Panc1 (cell line): Measurements from ENCODE around the gene IQCH. TPM values are rescaled to one million over a fixed set of nuclear protein-coding genes. Genes with fewer than 3 reads are reported as not detected.

Experiments
- ATAC-seq: fragments of 200-7000 bp; cut with Tn5 transposase; 2 replicates; pipeline ENCODE4 v1.9.1; 2020; ENCODE audit warnings: mild to moderate bottlenecking, moderate library complexity
- BruUV-seq: library from RNA; stranded (reverse); fragments of 400-500 nt; replicated peaks from 2 replicates; lab custom pipeline; 2021; lab: Mats Ljungman, UMichigan
- CTCF ChIA-PET: fragments of 300-600 bp; sonication (Branson Sonifier 250); formaldehyde crosslinking; loops from one replicate; lab custom pipeline; 2022; ENCODE audit warnings: antibody characterized with exemption; lab: Charles Lee
- POLR2A ChIA-PET: fragments of 300-600 bp; sonication (Branson Sonifier 250); formaldehyde crosslinking; loops from one replicate; lab custom pipeline; 2022; ENCODE audit warnings: antibody characterized with exemption; lab: Charles Lee
- DNase-seq: peaks from one replicate; pipeline ENCODE4 v3.0.0-alpha.2; 2010; ENCODE audit warnings: low read depth, low spot score
- H3K27ac ChIP-seq: 2 replicates; pipeline ENCODE4 v1.5.1; 2011; ENCODE audit warnings: mild to moderate bottlenecking, low read length, inconsistent platforms
- H3K27me3 ChIP-seq: fragments of 200-500 bp; sonication (Bioruptor generic); 2 replicates; pipeline ENCODE4 v1.6.0; 2014; ENCODE audit warnings: low read length, inconsistent platforms; ENCODE audit not compliant: control insufficient read depth, insufficient read depth
- H3K36me3 ChIP-seq: fragments of 200-500 bp; sonication (Bioruptor generic); 2 replicates; pipeline ENCODE4 v1.5.1; 2014; ENCODE audit warnings: inconsistent platforms, mild to moderate bottlenecking, low read length, moderate library complexity; ENCODE audit not compliant: control insufficient read depth, insufficient read depth
- H3K4me1 ChIP-seq: 2 replicates; pipeline ENCODE4 v1.5.1; 2011; ENCODE audit warnings: inconsistent platforms, mild to moderate bottlenecking, low read length, moderate library complexity; ENCODE audit not compliant: control insufficient read depth, insufficient read depth
- H3K4me3 ChIP-seq, 2 experiments: 2 replicates each; pipeline ENCODE4 v1.5.1; 2011 to 2012; ENCODE audit warnings: low read depth in 2 of 2, low read length in 2 of 2, mild to moderate bottlenecking in 2 of 2, inconsistent platforms in 1 of 2, moderate library complexity in 1 of 2
- H3K9me3 ChIP-seq: fragments of 200-500 bp; sonication (Bioruptor generic); 2 replicates; pipeline ENCODE4 v1.5.1; 2014; ENCODE audit warnings: low read depth, mild to moderate bottlenecking, inconsistent platforms, low read length, moderate library complexity; ENCODE audit not compliant: control insufficient read depth, insufficient read depth
- POLR2AphosphoS5 ChIP-seq: IDR thresholded peaks from 2 replicates; pipeline ENCODE4 v1.6.1; 2012; ENCODE audit warnings: mild to moderate bottlenecking, low read depth, low read length, moderate library complexity
- SIN3A ChIP-seq: IDR thresholded peaks from 2 replicates; pipeline ENCODE4 v1.6.1; 2012; ENCODE audit warnings: low read depth, mild to moderate bottlenecking, low read length, moderate library complexity, borderline replicate concordance; ENCODE audit not compliant: insufficient read depth
- TCF7L2 ChIP-seq: IDR thresholded peaks from 2 replicates; pipeline ENCODE4 v1.6.1; 2011; ENCODE audit warnings: mild to moderate bottlenecking, low read depth, low read length, inconsistent platforms
- in situ Hi-C: cut with HindIII; loops from 2 replicates; pipeline ENCODE4 v1.10.0; 2016; ENCODE audit warnings: low sequenced_read_pairs, low pct_unique_long_range_greater_than_20kb
- intact Hi-C: fragments of 100-400 bp; cut with micrococcal nuclease; formaldehyde crosslinking; loops from one replicate; pipeline ENCODE4 v1.10.0; 2022; ENCODE audit not compliant: unreplicated experiment
- total RNA-seq: library from RNA; stranded (reverse); gene quantifications from one replicate; pipeline ENCODE4 v1.2.1, GENCODE V29; 2021; ENCODE audit not compliant: unreplicated experiment
- TF ChIP-seq, protein P1 (sequence below), 2 experiments: IDR thresholded peaks; 2 replicates each; pipeline ENCODE4 v1.6.1; 2011 to 2012; ENCODE audit warnings: low read depth in 2 of 2, control low read depth in 1 of 2, low read length in 1 of 2, mild to moderate bottlenecking in 1 of 2, moderate library complexity in 1 of 2; ENCODE audit not compliant: insufficient read depth in 1 of 2
- TF ChIP-seq, protein P2 (sequence below): fragments of 450-650 bp; IDR thresholded peaks from 2 replicates; pipeline ENCODE4 v1.5.1; 2017; ENCODE audit warnings: mild to moderate bottlenecking

Gene IQCH
- total RNA-seq, 1 experiment from 2014 or later: 3.9 TPM

DNA sequence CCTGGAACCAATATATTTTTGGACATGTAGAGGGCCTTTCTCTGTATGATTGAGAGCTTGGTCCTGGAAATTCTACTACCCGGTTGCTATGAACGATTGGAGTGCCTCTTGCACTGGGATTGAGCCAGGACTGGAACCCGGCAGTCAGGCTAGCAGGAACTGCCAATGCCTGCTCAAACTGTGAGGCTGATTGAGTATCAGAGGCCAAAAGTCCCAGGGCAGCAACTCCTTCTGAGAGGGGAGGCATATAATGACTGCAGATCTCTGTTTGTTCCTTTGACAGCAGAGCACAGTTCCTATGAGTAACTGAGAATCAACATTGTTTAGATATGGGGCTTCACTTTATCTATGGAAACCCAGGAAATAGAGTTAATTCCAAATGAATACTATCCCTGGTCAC, 12.9 kb downstream of the IQCH start:
- no peak for DNase-seq
- Histone ChIP-seq H3K27ac (no peak overlapping the region), H3K9me3 (no peaks in the 10 kb centered on the region), H3K4me3 (no peak overlapping the region), H3K27me3 (no peaks in the 10 kb centered on the region), H3K36me3 (no peaks in the 10 kb centered on the region), H3K4me1 (no peaks in the 10 kb centered on the region)
- no peak for ATAC-seq
- TF ChIP-seq POLR2AphosphoS5 (no peak), SIN3A (no peak)
- intact Hi-C loops (no loop called here), in situ Hi-C loops (no loop called here)
- ChIA-PET CTCF (no interaction called here), POLR2A (no interaction called here)
- no TSS peak for BruUV-seq

DNA sequence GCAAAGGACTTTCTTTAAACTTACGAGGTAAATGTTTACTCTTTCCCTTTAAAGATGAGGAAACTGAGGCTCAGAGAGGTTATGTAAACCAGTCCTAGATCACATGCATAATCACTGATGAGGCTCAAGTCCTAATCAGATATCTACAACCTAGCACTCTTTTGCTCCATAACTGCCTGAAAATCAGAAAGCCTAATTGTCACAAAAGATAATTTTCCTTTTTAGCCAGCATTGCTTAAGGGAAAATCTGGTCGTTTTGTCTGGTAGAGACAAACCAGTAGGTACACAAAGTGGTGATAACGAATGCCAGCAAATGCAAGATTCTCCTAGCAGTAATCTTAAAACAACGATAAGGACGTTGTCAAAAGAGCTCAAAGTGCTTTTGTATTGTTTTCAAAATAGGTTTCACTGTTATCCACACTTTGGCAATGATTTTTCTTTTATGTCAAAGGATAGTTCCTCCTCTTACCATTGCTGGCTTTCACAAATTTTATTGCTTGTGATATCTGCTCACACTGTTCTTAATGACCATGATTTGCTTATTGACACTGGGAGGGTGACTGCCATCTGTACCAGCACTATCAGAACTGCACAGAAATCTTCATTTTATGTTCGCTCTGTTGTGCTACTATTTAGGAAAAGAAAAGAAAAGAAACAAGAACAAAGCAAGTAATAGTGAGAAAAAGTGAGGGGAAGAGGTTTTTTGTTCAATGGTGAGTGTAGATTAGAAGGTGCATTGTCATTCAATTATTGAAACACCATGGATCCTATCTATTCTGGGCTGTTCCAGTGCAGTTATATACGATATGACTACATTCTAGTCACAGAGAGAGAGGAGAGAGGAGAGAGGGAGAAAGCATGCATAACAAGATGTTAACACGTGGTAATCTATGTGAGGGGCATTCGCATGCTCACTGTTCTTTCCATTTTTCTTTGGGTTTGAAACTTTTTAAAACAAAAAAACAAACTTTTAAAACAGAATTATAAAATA, 13.7 kb downstream of the IQCH start:
- intact Hi-C loops (no loop called here), in situ Hi-C loops (no loop called here)
- no TSS peak for BruUV-seq
- Histone ChIP-seq H3K27me3 (no peaks in the 10 kb centered on the region), H3K4me1 (no peaks in the 10 kb centered on the region), H3K36me3 (no peaks in the 10 kb centered on the region), H3K27ac (no peak overlapping the region), H3K9me3 (no peaks in the 10 kb centered on the region), H3K4me3 (no peak overlapping the region)
- TF ChIP-seq, protein P1, sequence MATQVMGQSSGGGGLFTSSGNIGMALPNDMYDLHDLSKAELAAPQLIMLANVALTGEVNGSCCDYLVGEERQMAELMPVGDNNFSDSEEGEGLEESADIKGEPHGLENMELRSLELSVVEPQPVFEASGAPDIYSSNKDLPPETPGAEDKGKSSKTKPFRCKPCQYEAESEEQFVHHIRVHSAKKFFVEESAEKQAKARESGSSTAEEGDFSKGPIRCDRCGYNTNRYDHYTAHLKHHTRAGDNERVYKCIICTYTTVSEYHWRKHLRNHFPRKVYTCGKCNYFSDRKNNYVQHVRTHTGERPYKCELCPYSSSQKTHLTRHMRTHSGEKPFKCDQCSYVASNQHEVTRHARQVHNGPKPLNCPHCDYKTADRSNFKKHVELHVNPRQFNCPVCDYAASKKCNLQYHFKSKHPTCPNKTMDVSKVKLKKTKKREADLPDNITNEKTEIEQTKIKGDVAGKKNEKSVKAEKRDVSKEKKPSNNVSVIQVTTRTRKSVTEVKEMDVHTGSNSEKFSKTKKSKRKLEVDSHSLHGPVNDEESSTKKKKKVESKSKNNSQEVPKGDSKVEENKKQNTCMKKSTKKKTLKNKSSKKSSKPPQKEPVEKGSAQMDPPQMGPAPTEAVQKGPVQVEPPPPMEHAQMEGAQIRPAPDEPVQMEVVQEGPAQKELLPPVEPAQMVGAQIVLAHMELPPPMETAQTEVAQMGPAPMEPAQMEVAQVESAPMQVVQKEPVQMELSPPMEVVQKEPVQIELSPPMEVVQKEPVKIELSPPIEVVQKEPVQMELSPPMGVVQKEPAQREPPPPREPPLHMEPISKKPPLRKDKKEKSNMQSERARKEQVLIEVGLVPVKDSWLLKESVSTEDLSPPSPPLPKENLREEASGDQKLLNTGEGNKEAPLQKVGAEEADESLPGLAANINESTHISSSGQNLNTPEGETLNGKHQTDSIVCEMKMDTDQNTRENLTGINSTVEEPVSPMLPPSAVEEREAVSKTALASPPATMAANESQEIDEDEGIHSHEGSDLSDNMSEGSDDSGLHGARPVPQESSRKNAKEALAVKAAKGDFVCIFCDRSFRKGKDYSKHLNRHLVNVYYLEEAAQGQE (IDR thresholded peaks at IDR 0.05; ENCODE audit: insufficient read depth in 1 of 2, low read depth in 2 of 2, low read length in 1 of 2): no peak
- no peak for ATAC-seq
- ChIA-PET CTCF (interaction anchor here (0.7 kb wide), 1 partner anchor 41 kb away, joined by 5 read pairs; no protein-coding TSS in a partner anchor), POLR2A (no interaction called here)
- no peak for DNase-seq

DNA sequence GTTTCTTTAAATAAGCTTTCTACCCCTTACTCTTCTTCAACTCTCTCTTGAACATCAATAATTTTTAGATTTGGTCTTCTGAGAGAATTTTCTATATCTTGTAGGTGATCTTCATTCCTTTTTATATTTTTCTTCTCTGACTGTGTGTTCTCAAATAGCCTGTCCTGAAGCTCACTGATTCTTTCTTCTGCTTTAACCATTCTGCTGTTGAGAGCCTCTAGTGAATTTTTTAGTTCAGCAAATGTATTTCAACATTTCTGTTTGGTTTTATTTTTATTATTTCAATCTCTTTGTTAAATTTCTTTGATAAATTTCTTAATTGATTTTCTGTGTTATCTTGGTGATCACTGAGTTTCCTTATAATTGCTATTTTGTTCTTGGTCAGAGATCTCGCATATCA, 19.6 kb downstream of the IQCH start:
- ChIA-PET POLR2A (no interaction called here), CTCF (no interaction called here)
- in situ Hi-C loops (no loop called here), intact Hi-C loops (no loop called here)
- TF ChIP-seq TCF7L2 (no peak), POLR2AphosphoS5 (no peak), SIN3A (no peak)
- TF ChIP-seq, protein P1 (IDR thresholded peaks at IDR 0.05; ENCODE audit: insufficient read depth in 1 of 2, low read depth in 2 of 2, low read length in 1 of 2): no peak
- TF ChIP-seq, protein P2, sequence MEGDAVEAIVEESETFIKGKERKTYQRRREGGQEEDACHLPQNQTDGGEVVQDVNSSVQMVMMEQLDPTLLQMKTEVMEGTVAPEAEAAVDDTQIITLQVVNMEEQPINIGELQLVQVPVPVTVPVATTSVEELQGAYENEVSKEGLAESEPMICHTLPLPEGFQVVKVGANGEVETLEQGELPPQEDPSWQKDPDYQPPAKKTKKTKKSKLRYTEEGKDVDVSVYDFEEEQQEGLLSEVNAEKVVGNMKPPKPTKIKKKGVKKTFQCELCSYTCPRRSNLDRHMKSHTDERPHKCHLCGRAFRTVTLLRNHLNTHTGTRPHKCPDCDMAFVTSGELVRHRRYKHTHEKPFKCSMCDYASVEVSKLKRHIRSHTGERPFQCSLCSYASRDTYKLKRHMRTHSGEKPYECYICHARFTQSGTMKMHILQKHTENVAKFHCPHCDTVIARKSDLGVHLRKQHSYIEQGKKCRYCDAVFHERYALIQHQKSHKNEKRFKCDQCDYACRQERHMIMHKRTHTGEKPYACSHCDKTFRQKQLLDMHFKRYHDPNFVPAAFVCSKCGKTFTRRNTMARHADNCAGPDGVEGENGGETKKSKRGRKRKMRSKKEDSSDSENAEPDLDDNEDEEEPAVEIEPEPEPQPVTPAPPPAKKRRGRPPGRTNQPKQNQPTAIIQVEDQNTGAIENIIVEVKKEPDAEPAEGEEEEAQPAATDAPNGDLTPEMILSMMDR: no peak
- no peak for DNase-seq
- BruUV-seq: no TSS peak
- Histone ChIP-seq H3K4me1 (no peaks in the 10 kb centered on the region), H3K4me3 (no peak overlapping the region), H3K27me3 (no peaks in the 10 kb centered on the region), H3K9me3 (no peaks in the 10 kb centered on the region), H3K27ac (no peak overlapping the region), H3K36me3 (no peaks in the 10 kb centered on the region)
- no peak for ATAC-seq
